SKM-1 treated with dmso at 0.1 percent for 144 hours (cell line): Measurements from ENCODE around the gene RFX5.
"Not testable (repeated sequence)": the region's sequence is repeated elsewhere in the genome, so short reads cannot be mapped to it uniquely, and the experiment has no call there.

Source experiments
- DNase-seq: peaks from one replicate; lab custom pipeline; 2025; ENCODE audit not compliant: unreplicated experiment; lab: John Stamatoyannopoulos, UW

Gene RFX5

DNA sequence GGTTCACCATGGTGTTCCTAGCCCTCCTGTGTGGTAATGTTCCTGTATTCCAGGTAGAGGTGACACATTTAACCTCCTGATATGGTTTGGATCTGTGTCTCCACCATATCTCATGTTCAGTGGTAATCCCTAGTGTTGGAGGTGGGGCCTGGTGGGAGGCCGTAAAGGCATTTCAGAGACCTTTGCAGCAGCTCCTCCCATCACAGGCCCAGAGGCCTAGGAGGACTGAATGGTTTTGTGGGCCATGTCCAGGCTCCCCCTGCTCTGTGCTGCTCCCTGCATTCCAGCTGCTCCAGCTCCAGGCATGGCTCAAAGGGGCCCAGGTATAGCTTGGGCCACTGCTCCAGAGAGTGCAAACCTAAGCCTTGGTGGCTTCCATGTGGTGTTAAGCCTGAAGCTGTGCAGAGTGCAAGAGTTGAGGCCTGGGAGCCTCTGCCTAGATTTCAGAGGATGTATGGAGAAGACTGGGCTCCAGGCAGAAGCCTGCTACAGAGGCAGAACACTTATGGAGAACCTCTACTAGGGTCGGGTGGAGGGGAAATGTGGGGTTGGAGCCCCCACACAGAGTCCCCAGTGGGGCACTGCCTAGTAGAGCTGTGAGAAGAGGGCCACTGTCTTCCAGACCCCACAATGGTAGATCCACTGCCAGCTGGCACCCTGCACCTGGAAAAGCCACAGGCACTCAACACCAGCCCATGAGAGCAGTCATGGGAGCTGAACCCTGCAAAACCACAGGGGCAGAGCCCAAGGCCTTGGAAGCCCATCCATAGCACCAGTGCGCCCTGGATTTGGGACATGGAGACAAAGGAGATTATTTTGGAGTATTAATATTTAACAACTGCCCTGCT lies 15.5 kb upstream of the RFX5 start:
- no peak for DNase-seq

DNA sequence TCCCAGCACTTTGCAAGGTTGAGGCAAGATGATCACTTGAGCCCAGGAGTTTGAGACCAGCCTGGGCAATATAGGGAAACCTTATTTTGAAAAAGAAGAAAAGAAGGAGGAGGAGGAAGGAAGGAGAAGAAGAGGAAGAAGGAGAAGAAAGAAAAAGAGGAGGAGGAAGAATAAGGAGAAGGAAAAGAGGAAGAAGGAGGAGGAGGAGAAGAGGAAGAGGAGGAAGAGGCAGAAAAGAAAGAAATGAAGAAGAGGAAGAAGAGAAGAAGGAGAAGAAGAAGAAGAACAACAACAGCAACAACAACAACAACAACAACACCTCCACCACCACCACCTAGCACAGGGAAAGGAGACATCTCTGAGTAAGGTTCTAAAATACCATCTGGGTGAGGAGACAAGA lies 14.8 kb upstream of the RFX5 start:
- peak; percentile 18 for DNase-seq

DNA sequence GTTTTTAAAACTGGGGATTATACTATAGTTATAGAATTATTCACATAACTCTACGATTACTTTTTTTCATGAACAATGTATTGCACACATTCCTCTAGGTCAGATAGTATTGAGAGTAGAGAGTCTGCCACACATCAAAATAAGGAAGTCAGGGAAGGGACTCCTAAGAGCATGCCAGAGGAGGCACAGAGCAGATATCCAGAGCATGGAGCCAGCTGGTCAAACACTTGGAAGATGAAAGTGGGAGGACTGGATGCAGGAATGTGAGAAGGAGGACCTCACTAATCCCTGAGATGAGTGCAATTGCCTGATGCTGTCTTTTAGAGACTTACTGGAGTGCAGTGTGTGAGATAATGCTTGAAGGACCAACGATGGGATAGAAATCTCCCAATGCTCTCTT lies 9.6 kb upstream of the RFX5 start:
- peak; percentile 28 for DNase-seq

DNA sequence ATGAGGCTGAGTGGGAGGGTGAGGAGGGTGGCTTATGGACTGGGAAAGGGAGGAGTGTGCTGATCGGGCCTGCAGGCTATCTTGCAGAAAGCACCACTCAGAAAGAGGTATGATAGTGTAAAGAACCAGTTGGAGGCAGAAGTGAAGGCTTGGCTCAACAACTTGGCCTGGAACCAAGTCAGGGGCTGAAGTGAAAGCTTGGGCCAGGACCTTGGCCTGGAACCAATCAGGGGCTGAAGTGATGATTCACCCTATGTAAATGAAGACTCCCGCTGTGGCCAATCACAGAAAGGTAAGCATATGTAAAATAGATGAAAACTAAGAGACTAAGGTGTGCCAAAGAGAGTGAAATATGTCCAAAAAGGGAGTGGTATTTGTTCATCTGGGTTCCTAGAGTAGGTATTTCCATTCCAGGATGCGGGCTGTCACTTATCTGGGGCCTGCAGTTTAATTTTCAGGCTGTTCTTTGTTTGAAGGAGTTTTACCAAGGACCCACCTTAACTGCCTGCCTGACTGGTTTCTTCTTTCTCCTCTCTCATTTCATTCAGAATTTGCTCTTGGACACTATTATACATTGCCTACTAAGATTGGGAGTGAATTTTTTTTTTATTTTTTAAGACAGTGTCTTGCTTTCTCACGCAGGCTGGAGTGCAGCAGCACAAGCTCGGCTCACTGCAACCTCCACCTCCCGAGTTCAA lies 5.1 kb upstream of the RFX5 start:
- DNase-seq = no peak

DNA sequence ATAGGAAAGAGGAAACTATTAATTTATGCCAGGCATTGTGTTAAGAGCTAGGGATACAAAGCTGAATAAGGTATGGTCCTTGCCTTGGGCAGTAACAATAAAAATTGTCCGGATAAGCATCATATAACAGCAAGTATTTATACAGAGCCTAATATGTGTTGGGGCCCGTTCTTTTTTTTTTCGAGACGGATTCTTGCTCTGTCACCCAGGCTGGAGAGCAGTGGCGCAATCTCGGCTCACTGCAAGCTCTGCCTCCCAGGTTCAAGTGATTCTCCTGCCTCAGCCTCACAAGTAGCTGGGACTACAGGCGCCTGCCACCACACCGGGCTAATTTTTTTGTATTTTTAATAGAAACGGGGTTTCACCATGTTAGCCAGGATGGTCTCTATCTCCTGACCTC lies 3.3 kb upstream of the RFX5 start:
- DNase-seq = not testable (repeated sequence)

DNA sequence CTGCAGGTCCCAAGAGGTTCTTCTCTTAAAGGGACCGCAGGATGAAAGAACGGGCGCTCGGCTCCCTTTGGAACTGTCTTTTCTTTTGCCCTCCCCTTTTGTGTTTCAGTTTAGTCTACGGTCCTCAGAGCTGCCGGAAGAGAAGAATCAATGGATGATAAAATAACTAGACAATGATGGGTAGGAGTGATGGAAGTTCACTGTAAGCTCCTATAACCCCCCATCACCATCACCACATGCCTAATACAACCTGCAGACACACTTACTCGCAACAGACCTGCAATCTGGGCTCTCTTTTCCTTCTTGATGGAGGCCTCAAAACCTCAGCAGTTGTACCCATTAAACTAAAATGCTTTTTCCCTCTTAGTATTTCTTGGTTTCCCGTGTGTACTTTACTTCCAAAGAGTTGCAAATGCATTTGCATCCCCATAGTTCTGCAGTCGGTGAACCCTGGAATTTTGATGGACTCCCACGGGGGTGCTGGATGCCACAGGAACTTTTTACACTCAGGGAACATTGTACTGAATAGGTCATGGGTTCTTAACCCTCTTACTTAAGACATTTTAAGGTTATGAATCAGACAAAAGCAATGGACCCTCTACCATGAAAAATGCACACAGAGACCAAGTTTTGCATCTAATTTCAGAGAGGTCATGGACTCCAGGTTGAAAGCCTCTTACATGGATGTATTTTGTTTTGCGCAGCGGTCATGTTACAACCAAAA lies 633 bp upstream of the RFX5 start:
- DNase-seq = no peak

DNA sequence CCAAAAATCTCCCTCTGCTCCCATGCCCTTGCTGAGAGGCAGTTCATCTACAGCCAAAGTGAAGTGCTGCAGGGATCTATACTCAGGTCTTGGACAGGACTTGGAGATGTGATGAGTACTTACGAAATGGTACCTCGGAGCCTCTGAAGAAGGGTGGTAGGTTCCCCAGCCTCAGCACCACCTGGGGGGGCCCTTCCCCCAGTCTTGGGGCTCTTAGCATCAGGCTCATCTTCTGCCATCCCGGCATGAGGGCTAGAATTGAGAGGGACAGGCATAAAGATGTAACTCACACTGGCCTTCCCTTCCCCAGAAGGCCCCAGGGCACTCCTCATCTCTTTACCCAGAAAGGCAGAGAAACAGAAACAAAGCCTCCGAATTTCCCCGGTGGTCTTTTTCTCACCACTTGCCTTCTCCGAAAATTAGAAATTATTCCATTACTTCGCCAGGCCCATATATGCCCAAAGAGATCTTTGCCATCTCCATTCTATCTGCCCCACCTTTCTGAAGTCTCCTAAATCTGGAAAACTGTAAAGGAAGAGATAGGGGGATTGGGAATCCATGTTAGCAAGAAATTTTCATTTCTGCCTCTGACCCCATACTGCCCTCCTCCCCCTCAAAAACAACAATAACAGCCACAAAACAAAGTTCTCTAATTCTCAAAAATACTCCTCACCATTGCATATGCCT lies 827 bp downstream of the RFX5 start:
- no peak for DNase-seq

DNA sequence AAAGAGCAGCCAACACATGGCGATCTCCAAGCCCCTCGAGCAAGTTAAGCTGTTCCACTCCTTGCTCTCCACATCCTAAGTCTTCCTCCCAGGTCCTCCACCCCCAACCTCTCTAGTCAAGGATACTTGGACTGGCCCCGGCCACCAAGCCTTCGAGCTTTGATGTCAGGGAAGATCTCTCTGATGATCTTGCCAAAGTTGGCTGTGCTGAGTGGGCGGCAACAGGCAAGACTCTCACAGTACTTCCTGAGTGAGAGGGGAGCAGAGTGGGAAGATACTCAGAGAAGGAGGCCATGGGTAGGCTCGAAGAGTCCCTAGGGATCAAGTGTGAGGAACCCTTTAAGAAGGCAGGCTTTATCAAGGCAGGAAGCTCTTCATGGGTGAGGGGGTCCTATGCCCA lies 2.8 kb downstream of the RFX5 start:
- no peak for DNase-seq

DNA sequence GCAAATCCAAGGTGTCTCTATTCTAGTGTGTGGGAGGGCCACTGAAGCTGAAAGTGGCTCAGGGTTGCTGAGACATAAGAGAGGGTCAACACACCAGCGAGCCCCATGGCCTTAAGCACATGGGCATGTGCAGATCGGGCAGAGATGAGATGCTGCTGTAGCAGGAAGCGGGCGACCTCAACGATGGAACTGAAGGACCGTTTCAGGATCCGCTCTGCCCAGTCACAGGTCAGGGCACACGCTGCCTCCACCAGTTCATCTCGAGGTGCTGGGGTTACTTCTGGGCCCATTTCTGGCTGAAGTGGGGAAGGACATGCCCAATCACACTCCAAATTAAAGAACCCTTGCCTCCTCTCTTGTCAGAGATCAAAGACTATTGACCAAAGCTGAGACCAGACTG lies 3.5 kb downstream of the RFX5 start:
- DNase-seq = no peak

DNA sequence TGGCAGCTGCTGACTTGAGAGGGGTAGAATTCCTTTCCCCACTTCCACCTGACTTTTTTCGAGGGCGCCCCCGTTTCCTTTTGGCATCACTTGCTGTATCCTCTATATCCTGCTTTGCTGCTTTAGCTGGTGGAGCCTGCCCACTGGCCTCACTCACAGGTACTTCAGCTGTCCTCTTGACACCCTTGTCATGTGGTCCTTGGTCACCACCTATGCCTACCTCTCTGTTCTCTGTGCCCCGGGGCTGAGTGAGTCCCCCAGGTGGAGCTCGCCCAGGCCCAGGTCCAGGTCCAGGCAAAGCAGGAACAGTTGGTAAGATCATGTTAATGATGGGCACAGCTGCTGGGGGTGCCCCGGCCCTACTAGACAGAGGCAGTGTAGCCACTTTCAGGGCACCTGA lies 4.5 kb downstream of the RFX5 start:
- DNase-seq = no peak

DNA sequence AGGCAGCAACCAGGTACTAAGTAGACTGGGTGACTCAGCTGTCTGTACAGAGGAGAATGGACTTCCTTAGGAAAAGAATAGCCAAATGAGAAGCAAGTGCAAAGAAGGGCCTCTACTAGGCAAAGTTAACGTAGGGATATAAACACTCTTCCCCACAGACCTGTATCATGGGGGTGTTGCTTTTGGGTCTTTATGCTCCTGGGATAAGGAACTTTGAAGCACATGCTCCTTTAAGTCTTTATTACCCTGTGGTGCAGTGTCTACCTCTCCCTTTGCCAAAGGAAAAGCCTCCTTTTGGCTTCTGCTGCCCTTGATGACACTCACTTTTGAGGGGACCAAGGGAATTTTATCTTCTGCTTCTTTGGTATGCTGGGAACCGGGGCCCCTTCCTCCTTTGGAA lies 5.0 kb downstream of the RFX5 start:
- no peak for DNase-seq

DNA sequence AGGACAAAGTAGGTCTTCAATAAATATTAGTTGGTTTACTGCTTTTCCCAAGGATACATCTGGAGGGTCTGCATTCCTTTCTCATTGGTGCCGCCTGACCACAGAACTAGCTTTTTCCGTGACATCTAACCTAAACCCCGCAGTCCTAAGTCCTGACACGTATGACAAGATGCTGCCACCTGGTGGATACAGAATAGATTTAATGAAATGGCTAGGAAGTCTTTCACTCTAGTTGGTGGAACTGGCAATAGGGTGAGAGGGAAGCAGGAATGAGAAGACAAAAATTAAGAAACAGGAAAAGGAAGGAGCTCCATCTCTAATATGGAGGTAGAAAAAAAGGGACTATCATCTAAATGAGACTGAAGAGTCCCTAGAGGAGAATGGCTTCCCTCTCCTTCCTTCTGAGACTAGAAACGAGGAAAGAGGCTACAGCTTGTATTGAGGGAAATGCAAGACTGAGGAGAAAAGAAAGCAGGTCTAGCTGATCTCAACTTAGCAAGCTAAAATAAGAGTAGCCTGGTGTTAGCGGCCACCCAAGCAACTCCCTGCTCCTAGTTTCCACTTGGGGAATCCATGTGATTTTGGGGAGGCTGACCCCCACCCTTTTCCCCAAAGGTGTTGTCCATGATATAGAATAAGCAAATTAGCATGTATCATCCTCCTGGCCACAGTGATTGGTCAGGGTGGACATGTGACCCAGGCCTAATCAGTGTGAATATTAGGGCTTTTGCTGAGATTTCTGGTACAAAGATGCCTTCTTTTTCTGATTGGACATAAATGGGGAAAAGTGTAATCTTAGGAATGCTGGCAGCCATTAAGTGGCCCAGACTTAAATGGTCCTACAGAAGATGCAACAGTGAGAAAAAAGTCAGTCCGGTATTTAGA lies 5.9 kb downstream of the RFX5 start:
- DNase-seq = peak; percentile 94

DNA sequence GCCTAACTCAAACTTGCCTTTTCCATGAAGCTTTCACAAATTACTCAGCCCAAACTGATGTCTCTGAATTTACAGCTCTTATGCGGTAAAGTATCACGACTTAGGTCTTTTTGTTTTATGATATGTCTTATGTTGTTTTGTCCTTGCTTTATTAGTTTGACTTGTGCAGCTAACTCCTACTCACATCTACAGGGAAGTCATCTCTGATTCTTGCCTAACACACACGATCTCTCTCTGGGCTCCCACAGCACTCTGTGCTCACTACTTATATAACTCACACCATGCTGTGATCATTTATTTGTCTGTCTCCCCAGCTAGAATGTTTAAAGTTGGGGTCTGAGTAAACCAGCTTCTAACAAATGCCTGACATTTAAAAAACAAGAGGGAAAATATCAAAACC lies 10.5 kb downstream of the RFX5 start:
- DNase-seq = no peak

DNA sequence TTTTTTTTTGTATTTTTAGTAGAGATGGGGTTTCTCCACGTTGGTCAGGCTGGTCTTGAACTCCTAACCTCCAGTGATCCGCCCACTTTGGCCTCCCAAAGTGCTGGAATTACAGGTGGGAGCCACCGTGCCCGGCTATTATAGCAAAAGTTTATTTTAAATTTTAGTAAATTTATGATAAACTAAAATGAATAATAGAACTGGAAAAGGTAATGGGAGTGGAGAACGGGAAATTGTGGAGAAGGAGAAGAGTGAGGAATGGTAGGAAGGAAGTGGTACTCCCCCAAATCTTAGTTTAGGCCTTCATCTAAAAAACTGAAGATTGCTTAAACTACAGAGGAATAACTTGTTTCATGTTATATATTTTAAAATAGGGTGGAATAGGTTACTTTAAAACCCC lies 12.2 kb downstream of the RFX5 start:
- no peak for DNase-seq

DNA sequence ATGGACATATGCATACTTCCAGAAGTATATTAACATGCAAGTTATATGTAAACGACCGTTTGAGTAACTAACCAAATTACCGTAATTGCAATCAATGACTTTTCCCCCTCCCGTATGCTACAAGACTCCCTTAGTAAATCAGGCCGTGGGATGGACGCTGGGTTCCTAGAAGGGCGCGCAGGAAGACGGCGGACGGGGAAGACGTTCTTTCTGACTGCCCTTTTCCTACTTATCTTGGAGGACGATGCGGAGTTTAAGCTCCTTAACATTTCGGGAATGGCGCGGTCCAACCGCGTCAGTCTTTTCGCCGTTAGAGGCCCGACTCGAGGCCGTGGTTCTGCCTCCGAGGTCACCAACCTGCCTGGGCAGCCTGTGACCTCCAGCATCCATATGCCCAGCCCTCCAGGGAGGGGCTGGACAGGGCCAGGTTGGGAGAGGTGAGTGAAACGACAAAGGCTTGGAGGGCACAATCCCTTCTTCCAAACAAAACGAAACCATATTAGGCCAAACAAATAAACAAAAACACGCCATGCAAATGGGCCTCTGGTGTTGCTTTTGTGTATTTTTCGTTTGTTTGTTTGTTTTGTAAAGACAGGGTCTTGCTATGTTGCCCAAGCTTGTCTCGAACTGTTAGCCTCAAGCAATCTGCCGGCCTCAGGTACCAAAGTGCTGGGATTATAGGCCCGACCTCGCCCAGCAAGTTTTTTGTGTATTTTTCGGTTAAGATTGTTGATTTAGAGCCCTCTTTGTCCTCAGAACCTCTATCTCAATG lies 19.0 kb downstream of the RFX5 start:
- no peak for DNase-seq

DNA sequence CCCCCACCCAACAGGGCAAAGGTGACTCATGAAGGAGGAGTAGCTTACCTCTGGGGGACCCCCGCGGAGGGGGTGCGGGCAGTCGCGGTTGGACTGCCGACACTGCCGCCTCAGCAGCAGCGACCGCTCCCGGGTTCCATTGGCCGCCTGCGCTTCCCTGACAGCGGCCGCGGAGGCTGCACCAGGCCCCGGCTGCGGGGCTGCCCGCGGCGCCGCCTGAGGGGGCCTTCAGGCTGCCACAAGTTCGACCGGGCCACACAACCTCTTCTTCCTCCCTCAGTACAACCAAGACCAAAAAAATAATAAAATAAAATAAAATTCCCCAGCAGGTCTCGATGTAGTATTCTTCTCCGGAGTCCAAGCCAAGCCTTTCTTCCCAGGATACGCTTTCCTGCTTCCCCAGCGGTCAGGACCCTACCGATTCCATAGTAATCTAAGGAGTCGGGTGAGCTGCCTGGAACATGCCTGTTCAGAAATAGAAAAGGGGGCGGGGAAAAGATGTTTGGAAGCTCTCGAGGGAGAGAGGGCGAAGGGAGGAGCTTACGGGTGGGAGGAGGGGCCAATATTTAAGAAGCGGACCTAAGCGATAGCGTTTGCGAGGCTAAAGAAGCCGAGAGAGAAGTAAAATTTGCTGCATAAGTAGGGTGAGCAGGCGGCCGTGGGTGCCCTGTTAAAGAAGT lies 19.7 kb downstream of the RFX5 start, which contains the start of gene PI4KB:
Gene PI4KB (minus strand): TSS at position 194 of the 680 bp plus-strand sequence. CDS start 10,935 bp downstream, outside the sequence.
- peak; percentile 100 for DNase-seq

DNA sequence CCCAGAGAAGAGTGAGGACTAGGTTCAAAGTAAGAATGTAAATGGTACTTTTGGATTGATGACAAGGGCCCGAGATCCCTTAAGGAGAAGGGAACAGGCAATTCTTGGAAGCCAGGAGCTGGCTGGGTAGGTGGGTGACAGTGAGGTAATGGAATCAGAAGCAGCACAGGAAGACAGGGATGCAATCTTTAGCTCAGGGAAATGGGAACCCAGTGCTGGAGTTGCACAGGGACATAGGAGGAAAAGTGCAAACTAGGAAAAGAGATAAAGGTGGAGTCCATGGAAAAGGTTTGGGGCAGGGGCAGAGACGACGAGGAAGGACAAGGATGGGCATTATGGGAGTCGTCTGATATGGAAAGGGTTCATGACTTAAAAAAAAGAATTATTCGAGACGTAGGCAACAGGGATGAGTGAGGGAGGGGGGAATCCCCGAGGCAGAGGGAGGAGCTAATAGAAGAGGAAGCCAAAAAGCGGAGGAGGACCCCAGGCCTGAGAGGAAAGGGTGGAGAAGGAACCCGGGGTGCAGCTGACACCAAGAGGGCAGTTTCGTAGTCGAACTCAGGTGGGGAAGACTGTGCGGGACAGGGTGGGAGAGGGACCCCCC lies 20.3 kb downstream of the RFX5 start:
- peak; percentile 83 for DNase-seq

DNA sequence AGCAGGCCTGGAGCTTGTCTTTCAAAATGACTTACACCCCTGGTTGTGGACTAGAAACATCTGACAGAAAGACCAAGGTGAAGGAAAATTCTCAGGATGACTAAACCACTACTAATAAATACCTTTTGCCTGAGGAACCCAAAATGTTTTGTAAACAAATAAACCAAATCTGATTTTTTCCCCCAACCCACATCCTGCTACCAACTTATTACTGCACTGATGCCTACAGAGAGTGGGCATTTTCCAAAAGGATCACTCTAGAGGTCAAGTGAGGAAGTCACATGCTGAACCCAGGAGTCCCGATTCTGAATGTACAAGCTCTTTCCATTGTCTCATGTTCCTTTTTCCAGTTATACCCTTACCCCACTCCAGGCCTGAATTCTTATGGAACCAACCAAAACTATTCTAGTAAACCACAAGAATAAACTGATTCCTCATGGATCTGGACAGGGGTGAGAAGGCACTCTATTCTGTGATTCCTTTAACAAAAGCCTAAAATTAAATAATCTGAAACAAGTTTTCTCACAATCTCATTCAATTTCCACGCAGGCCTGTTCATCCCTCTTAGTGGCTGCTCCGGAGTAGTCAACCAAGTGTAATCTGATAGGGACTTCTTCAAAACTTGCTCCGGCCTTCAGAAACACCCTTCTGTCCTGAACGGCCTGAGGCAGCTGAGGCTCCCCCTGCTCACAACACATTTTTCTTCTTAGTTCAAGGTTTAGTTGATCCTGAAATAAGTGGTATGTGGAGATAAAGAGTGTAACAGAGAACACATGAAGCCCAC lies 21.2 kb downstream of the RFX5 start:
- DNase-seq = no peak
